HG02884 (cell line): ENCODE results near the gene PJVK.
"Not testable (repeated sequence)": the region's sequence is repeated elsewhere in the genome, so short reads cannot be mapped to it uniquely, and the experiment has no call there.

Experiments used
- ATAC-seq: cut with Tn5 transposase; IDR thresholded peaks from one replicate; pipeline ENCODE4 v1.9.1; 2021; ENCODE audit warnings: mild to moderate bottlenecking, moderate library complexity; ENCODE audit not compliant: unreplicated experiment

Gene PJVK

DNA sequence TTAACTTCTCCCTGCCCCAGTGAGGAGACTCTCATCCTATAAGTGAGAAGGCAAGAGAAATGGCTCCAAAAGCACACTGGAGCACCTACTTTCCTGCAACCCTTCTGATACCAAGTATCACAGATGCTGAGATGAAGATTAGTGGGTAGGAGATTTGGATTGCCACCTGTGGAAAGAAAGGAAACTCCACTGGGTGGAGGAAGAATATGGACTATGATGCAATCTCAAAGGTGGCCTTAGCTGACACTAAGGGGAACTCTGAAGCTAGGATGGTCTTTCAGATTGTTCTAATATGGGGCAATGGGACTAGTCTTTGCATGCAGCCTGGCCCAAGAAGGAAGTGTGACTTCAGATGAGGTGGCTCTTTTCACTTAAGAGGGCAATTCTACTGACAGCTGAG is 21.8 kb upstream of the PJVK start:
- ATAC-seq = no peak

DNA sequence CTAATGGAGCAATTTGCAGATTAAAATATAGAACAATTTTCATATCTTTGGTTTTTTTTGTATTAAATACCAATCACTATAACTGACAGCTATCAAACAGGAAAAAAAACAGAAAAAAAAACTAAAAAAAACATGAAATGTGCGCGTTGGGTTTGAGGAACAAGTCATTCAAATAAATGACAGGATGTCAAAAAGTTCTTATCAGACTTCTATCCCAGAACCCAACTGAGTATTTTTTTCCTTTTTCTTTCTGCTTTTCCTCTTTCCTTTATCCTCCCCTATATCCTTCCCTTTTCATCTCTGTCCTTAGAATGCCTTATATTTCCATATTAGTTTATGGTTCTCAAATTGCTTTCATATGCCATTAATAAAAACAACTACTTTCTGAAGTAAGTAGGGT is 14.5 kb upstream of the PJVK start:
- ATAC-seq = no peak

DNA sequence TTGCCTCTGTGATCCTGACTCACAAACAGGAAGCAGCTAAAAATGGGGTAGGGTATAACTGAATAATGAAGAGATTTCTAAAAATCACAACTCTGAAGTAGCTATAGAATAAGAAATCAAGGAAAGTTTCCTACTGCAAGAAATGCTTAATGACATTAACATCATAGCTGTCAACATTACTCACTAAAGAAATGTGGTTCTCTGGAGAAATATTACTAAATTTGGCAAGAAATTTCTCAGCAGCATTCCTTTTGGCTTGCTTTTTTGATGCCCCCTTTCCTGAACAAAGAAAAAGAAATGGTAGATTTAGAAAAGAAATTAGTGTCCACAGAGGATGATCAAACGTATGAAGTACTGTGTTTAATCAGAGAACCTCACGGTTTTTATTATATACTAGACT is 9.8 kb upstream of the PJVK start:
- no peak for ATAC-seq

DNA sequence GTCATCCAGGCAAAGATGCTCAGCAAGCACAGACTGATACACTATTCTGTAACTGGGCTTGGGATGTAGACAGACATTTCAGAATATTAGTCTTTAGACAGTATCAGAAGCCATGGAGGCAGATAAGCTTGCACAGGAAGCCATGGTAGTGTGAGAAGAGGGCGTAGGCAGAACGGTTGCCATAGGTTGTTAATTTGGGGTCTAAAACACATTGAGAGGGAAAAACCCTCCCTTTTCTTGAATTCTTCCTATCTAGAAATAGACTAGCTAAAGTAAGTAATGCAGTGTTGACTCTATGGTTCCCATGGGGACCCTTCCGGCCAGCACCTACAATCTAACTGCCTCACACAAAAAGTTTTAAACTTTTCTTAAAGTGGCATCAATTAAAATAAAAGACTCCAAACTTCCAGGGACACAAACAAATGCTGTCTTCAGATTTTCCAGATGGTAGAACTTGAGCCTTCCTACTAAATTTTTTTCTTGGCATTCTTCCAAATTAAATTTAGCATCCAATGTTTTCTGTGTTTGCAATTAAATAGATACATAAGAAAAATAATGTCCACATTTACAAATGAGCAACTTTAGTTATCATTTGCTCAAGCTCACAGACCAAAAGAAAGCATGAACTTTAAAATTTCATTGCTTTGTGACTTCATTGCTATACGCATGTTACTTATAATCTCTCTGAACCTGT is 2.1 kb upstream of the PJVK start:
- ATAC-seq = no peak

DNA sequence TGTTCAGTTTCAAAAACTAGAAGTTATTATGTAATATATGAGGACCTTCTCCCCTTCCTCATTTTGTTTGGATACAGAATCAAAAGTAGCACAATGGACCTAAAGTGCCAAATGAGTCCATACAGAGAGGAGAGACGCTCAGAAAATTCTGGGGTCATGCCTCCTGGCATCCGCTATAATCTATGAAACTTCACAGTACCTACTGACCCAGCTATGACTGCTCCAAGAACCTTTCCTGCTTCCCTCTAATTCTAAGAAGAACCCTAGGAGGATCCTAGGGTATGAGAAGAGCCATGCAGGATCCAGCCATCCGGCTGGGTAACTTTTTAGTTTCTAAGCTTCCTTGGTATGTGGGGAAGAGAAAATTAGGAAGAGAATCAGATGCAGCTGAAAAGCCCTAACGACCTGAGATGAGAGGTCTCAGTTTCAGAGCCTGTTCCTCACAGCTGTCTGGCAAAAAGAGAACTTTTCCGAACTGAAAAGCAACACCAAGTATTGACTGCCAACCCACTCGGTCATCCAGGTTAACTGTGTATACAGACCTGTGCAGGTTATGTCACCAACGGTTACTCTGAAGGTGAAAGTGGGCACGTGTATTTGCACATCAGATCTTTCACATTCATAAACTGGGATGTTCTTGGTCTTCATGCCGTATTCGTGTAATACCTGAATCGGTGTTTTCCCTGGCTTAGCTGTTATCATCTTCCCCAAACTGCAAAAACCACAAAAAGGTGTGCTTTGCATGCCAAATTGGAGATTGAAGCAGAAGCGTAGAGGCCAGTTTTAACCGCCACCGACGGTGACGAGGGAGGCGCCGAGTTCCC is 1.3 kb upstream of the PJVK start:
- ATAC-seq = no peak

DNA sequence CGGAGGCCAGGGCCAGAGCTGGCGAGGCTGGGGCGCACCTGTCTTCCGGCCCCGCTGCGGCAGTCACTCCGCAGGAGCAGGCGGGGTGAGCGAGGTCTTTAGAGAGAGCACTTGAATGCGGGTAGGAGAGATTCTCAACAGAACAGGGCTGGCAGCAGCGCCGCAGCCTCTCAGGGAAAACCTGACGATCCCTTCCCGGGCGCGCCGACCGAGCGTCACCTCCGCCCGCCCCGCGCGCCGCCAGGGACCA is 729 bp upstream of the PJVK start:
- ATAC-seq = peak; percentile 41

DNA sequence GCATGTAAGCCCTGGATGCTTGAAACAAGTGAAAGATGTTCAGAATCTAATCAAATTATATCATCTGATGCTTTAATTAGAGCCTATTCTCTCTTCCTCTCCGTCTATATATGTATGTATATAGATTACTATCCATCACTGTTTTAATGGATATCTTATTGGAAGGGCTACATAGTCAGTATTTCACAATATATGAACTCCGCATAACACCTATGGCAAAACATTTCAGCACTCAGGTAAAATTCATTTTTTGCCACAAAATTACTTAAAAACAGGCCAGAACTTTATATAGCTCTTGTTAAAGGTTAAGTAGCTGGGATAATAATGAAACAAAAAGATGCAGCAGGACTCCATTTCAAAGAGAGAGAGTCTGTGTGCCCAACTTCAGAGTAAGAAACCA is 1.2 kb downstream of the PJVK start:
- no peak for ATAC-seq

DNA sequence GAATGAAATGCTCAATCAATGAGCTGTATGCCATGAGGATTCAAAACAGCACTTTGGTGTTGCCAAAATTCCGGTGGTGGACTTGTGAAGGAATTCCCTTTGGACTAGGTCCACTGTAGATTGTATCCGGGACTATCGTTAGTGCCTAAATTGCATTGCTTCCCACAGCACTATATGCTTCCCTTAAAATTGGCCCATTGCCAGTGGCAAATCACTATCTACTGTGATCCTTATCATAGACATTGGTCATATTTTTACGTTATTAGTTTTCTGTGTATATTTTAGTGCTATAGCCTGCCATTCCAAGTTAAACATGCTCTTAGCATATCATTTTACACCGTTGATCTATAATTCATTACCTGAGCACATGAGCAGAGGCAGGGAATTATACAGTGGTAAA is 1.7 kb downstream of the PJVK start:
- no peak for ATAC-seq

DNA sequence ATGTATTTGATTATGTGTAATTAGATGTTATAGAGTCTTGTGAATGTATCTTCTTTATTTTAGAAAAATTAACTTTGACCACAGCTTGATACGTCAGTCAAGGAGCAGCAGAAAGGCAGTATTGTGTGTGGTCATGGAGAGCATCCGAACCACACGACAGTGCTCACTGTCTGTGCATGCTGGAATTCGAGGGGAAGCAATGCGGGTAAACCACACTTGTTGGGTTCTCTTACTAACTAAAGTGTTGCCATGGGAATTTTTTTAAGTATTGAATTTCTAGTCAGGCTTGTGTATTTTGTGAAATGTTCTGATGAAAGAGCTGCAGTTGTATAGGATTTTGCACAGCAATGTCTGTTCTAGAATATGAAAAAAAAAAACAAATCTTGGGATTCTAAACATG is 4.8 kb downstream of the PJVK start:
- no peak for ATAC-seq

DNA sequence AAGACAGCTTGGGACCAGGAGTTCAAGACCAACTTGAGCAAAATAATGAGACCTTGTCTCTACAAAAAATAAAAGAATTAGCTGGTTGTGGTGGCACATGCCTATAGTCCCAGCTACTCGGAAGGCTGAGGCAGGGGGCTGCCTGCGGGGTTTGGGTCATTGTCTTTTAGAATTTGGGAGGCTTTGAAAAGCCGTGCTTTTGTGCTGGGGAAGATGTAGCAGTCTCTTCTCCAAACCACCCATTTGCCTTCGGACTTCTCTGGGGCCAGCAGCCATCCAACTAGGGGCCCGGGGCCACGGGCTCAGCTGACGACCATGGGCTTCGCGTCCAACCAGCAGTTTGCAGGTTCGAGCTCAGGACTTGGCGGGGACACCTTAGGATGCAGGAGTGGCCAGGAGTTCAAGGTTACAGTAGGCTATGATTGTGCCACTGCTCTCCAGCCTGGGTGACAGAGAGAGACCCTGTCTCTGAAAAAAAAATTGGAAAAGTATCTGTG is 6.3 kb downstream of the PJVK start:
- no peak for ATAC-seq

DNA sequence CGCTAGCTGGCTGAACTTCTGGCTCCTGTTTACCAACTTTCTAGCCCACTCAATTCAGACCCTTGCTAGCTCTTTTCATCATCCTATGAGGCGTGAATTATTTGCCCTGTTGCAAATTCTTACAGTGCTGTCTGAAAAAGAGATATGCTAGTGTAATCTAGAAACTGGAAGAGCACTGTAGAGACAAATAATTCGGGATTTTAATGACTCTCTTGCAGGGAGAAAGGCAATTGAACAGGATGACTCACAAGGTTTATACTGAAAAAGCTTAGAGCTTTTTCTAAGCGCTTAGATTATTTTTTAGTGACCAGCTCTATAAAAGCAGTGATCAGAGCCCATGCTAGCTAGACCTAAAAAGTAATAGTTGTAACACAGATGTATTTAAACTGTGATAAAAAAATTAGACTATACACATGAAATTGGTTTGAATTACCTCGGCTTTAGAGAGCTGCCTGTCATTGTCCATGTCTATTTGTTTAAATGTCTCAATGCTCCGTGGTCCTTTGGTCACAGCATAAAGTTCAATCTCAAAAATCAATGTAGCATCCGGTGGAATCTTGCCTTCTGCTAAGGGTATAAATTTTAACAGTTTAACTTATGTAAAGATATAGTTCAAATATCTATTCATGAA is 18.2 kb downstream of the PJVK start:
- no peak for ATAC-seq

DNA sequence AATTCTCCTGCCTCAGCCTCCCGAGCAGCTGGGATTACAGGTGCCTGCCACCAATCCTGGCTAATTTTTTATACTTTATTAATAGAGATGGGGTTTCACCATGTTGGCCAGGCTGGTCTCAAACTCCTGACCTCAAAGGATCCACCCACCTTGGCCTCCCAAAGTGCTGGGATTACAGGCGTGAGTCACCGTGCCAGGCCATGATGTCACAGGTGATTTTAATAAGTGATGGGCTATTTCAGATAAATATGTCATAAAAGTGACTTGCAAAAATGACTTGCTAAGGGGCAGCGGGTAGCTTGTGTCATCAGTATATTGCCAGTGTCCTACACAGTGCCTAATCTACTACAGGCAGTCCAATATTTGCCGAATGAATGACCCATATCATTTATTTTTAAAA is 20.1 kb downstream of the PJVK start:
- not testable (repeated sequence) for ATAC-seq

DNA sequence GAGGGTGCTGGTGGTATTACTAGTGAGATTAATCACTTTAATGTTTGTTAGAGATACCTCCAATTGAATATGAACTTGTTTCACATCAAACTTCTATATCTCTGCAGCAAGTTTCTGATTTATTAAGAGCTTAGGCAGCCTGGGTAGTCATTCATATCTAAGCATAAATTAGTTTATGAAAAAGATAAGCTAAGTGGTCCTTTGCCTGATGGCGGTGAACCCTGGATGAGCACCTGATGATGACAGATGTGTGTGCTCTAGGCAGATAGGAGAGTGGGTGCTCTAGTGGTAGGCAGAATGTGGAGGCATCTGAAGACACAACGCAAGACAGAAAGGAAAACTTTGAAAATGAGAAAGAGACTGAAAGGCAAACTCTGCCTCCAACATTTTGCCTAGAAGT is 22.2 kb downstream of the PJVK start:
- ATAC-seq = no peak

DNA sequence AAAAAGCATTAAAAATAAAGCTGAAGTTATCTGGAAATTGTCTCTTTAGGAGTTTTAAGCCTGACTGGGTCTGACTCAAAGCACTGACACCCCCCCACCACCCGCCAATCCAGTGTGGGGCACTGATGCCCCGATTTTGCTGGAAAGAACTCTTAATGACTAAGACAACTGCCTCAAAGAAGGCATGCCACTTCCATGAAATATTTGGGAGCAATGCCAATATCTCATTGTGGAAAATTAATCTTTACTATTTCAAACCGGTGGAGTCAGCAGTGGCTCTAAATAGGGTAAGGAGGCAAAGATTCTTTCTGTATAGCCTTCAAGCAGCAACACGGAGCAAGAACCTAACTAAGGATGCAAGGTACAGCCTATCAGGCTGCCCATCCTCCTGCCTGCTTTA is 22.8 kb downstream of the PJVK start:
- ATAC-seq = no peak

DNA sequence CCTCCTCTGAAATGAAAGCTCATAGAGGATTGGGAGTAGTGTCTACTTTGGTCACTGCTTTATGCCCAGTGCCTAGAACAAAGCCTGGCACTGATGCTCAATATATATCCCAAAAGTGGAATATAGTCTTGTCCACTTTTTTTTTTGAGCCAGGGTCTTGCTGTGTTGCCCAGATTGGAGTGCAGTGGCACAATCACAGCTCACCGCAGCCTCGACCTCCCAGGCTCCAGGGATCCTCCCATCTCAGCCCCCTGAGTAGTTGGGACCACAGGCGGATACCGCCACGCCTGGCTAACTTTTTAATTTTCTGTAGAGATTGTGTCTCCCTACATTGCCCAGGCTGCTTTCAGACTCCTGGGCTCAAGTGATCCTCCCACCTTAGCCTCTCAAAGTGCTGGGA is 23.4 kb downstream of the PJVK start:
- no peak for ATAC-seq

DNA sequence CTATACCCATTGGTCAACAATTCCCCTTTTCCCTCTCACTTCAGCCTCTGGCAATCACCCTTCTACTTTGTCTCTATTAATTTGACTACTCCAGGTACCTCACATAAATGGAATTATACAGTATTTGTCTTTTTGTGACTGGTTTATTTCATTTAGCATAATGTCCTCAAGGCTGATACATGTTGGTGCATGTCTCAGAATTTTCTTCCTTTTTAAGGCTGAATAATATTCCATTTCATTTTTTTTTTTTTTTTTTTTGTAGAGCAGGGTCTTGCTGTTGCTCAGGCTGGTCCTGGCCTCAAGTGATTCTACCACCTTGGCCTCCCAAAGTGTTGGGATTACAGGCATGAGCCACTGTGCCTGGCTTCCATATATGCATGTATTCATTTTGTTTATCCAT is 25.3 kb downstream of the PJVK start:
- ATAC-seq = no peak

DNA sequence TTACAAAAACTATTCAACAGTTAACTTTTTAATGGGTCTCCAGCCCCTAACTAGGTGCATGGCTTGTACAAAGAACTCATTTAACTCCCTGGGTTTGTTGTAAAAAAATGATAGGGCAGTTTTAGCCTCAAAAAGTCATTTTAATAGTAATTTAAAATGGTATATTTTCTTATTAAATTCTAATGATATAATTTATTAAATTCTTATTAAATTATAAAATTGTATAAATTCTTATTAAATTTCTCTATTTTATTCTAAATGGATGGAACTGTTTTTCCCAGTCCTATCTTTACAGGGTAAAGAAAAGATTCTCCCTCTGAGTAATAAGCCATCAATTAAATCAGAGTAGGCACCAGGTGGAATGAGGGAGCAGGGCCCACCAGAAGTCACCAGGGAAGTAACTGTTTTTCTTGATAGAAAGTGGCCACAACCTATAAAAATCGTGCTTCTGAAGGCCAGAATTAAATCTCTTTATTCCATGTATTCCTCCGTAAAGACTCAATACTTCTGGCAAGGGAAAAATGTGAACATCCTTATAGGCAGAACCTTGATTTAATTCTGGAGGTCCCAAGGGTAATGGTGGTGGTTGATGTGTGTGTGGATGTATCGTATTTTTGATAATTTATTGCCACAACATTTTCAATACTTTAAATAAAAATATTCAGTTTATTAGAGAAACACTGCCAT is 26.4 kb downstream of the PJVK start:
- no peak for ATAC-seq

DNA sequence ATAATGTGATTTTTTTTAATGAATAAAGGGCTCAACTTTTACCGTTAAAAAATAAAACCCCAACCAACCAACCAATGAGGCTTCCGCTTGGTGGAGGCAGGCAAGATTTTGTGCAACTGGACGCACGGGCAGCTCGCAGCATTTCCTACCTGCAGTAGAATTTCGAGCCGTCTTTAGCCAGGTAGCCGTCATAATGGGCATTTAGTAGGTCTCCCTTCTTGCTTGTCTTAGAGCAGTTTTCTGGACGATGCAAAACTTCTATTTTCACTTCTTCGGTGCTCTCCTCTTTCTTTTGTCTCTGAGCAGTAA is 26.9 kb downstream of the PJVK start:
- no peak for ATAC-seq

DNA sequence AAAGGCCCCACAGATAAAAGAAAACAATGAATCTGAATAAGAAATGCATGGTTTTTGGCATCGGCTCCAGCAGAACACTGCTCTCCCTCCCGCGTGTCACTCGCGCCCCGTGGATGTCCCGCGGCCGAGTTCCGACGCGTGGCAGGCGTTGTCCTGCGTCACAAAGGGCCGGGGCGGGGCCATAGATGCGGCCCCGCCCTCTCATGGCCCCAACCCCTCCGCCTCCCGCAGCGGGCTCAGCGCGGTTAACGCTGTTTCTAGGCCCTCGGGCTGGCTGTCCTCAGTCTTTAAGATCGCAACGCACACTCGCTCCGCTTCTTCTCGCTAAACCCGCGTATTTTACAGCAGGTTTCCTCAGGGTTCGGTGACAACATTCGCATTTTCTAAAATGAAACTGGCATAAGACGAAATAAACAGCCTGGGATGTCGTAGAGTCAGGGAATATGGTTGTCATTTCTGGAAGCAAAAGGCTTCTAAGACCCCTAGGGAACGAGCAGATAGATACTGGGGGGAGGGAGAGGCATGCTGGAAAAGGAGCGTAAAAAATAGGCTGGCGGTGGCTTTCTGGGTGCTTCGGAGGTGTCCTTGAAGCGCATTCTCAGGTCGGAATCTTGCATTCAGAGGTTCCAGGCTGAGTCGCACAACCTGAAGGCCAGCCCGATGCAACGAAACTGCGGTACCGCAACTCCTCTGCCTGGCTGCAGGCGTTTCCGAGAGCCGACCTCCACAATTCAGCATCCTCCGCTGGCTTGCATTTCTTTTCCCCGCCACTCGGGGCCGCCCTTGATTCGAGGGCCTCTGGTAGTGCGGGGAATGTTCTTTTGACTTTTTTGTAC is 27.5 kb downstream of the PJVK start, which contains the start of gene FKBP7:
Gene FKBP7 (minus strand): TSS at position 162 of the 836 bp plus-strand sequence. CDS start 101 bp downstream, at position 61.
- ATAC-seq = peak; percentile 35

DNA sequence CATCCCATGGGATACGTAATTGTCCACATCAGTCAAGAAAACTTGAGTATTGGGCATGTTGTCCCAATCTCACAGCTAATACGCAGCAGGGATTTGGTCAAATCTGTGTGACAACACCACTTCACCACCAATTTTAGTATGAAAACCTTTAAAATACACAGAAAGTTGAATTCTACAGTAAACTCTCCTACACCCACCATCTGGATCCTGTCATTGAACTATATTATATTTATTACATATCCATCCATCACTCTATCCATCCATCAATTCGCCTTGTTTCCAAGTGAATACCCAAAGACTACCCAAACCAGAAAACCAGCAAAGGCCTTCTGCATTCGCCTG is 28.1 kb downstream of the PJVK start:
- no peak for ATAC-seq

DNA sequence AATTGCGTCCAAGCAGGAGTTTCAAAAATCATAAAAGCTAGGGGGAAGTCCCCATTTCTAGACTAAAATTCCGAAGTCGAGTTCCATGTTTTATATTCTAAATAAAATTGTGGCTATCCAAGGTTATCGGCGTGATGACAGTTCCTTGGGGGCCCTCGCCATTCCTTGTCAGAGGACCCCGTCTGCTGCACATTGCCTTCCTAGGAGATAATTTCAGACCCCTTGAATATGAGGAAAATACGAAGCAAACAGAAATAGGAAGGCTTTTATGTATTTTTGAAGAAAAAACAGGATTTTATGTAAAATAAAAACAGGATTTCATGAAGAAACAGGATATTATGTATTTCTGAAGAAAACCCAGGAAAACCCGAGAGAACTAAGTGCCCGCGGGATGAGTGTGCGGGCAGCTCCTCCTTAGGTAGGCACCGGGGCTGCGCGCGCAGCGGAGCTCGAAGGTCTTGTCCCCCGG is 28.6 kb downstream of the PJVK start:
- ATAC-seq = no peak
